SK-N-MC (cell line): Measurements from ENCODE around the gene WDR90.

Experiments used
- FOXP2 ChIP-seq: optimal IDR thresholded peaks from 2 replicates; pipeline ENCODE3; 2011; ENCODE audit warnings: mild to moderate bottlenecking, moderate library complexity; ENCODE audit not compliant: insufficient read depth; ENCODE audit errors: extremely low read length, control extremely low read depth
- POLR2AphosphoS5 ChIP-seq: IDR thresholded peaks from 2 replicates; pipeline ENCODE4 v1.6.1; 2012; ENCODE audit warnings: mild to moderate bottlenecking, low read depth, low read length, borderline replicate concordance

GRCh38 chr16:674214-674881 is 25.2 kb downstream of the WDR90 start:
- no peak for TF ChIP-seq FOXP2
- no peak; the same call in 1 of the 2 replicates for TF ChIP-seq POLR2AphosphoS5
